CD14-positive monocyte (primary cell): ENCODE measurements around the gene NCAM1. TPM values are rescaled to one million over a fixed set of nuclear protein-coding genes. Genes with fewer than 3 reads are reported as not detected.

Source experiments
- DNase-seq, 3 donors: peaks; one replicate each; pipeline ENCODE4 v3.0.0-alpha.2; 2011 to 2022
- H2AFZ ChIP-seq: 2 replicates; pipeline ENCODE4 v1.6.0; 2012; ENCODE audit warnings: mild to moderate bottlenecking, low read depth, low read length, inconsistent platforms; ENCODE audit not compliant: insufficient read depth, poor library complexity, severe bottlenecking
- H3K27ac ChIP-seq, 2 donors: 1 replicate in 1 of 2; 2 replicates in 1 of 2; pipeline ENCODE4 v1.5.1; 2012 to 2013; ENCODE audit warnings: low read length in 2 of 2, control low read depth in 1 of 2, inconsistent platforms in 1 of 2, low read depth in 1 of 2, mild to moderate bottlenecking in 1 of 2
- H3K27me3 ChIP-seq, 2 donors: one replicate each; pipeline versions ENCODE4 v1.6.0 to v1.6.1; 2011 to 2013; ENCODE audit warnings: low read length in 2 of 2; ENCODE audit not compliant: control insufficient read depth in 2 of 2, insufficient read depth in 2 of 2
- H3K36me3 ChIP-seq, 2 donors: replicated peaks in 1 of 2; 1 replicate in 1 of 2; 2 replicates in 1 of 2; pipeline versions ENCODE4 v1.5.1 to v1.6.1; 2012 to 2013; ENCODE audit warnings: low read length in 2 of 2, control low read depth in 1 of 2, inconsistent platforms in 1 of 2, mild to moderate bottlenecking in 1 of 2; ENCODE audit not compliant: insufficient read depth in 2 of 2, control insufficient read depth in 1 of 2
- H3K4me1 ChIP-seq, 2 donors: 1 replicate in 1 of 2; 2 replicates in 1 of 2; pipeline versions ENCODE4 v1.5.1 to v1.6.1; 2012 to 2013; ENCODE audit warnings: low read length in 2 of 2, control low read depth in 1 of 2, inconsistent platforms in 1 of 2, mild to moderate bottlenecking in 1 of 2, moderate library complexity in 1 of 2; ENCODE audit not compliant: insufficient read depth in 2 of 2, control insufficient read depth in 1 of 2
- H3K4me2 ChIP-seq: replicated peaks from 2 replicates; pipeline ENCODE3; 2012; ENCODE audit warnings: low read length, moderate library complexity, mild to moderate bottlenecking; ENCODE audit not compliant: poor library complexity, severe bottlenecking; ENCODE audit errors: extremely low read depth
- H3K4me3 ChIP-seq, 3 experiments: fragments of 200-600 bp in 1 of 3; sonication (generic) in 1 of 3; replicated peaks in 1 of 3; 1 replicate in 2 of 3; 2 replicates in 1 of 3; pipeline ENCODE4 v1.5.1; 2011 to 2013; ENCODE audit warnings: low read length in 3 of 3, mild to moderate bottlenecking in 3 of 3, control low read depth in 2 of 3, low read depth in 2 of 3, inconsistent platforms in 1 of 3, moderate library complexity in 1 of 3
- H3K79me2 ChIP-seq: 2 replicates; pipeline ENCODE4 v1.6.0; 2012; ENCODE audit warnings: mild to moderate bottlenecking, control low read depth, inconsistent platforms, low read length, moderate library complexity; ENCODE audit not compliant: insufficient read depth
- H3K9ac ChIP-seq: 2 replicates; pipeline ENCODE4 v1.6.0; 2017; ENCODE audit warnings: low read length, mild to moderate bottlenecking; ENCODE audit not compliant: insufficient read depth, poor library complexity, severe bottlenecking
- H3K9me3 ChIP-seq, 2 donors: replicated peaks in 1 of 2; 1 replicate in 1 of 2; 2 replicates in 1 of 2; pipeline versions ENCODE4 v1.5.1 to v1.6.1; 2012 to 2013; ENCODE audit warnings: low read length in 2 of 2, control low read depth in 1 of 2; ENCODE audit not compliant: control insufficient read depth in 1 of 2, insufficient read depth in 1 of 2
- H4K20me1 ChIP-seq: 2 replicates; pipeline ENCODE4 v1.6.0; 2012; ENCODE audit warnings: mild to moderate bottlenecking, low read length, control low read depth, moderate library complexity; ENCODE audit not compliant: insufficient read depth
- H3K27ac Mint-ChIP-seq, 7 donors: one replicate each; pipeline ENCODE4 v1.8.0; 2020; ENCODE audit warnings: mild to moderate bottlenecking in 7 of 7, mixed read lengths in 7 of 7, moderate library complexity in 6 of 7, inconsistent platforms in 2 of 7
- H3K27me3 Mint-ChIP-seq, 3 donors: one replicate each; pipeline ENCODE4 v1.8.0; 2021 to 2022; ENCODE audit warnings: low read depth in 3 of 3, mild to moderate bottlenecking in 3 of 3, mixed read lengths in 3 of 3, moderate library complexity in 3 of 3, inconsistent platforms in 1 of 3
- H3K36me3 Mint-ChIP-seq, 2 donors: one replicate each; pipeline ENCODE4 v1.8.0; 2020; ENCODE audit warnings: mixed read lengths in 2 of 2, inconsistent platforms in 1 of 2, mild to moderate bottlenecking in 1 of 2
- H3K4me1 Mint-ChIP-seq: one replicate; pipeline ENCODE4 v1.8.0; 2020; ENCODE audit warnings: mild to moderate bottlenecking, mixed read lengths
- H3K4me3 Mint-ChIP-seq, 2 donors: one replicate each; pipeline ENCODE4 v1.8.0; 2020; ENCODE audit warnings: mild to moderate bottlenecking in 2 of 2, mixed read lengths in 2 of 2, moderate library complexity in 1 of 2
- H3K9me3 Mint-ChIP-seq, 7 donors: one replicate each; pipeline ENCODE4 v1.8.0; 2020 to 2022; ENCODE audit warnings: mixed read lengths in 7 of 7, mild to moderate bottlenecking in 6 of 7, moderate library complexity in 6 of 7, inconsistent platforms in 2 of 7
- CTCF ChIP-seq: fragments of 200-600 bp; IDR thresholded peaks from one replicate; pipeline ENCODE4 v1.8.0; 2022; ENCODE audit warnings: antibody characterized with exemption, mild to moderate bottlenecking
- WGBS: methylation state at CpG from one replicate; pipeline ENCODE4 v1.1.5; 2013; ENCODE audit warnings: missing lambda C conversion rate; ENCODE audit not compliant: insufficient coverage; 5-methylcytosine and 5-hydroxymethylcytosine counted together
- intact Hi-C, 2 donors: fragments of 100-400 bp; cut with micrococcal nuclease; formaldehyde crosslinking; loops; one replicate each; pipeline versions ENCODE4 v1.15.0 to v1.15.1; 2023
- polyA plus RNA-seq, 3 donors: library from polyadenylated mRNA; depleted of rRNA in 1 of 3; unstranded in 2 of 3; stranded (reverse) in 1 of 3; fragments of 300-500 nt in 2 of 3; fragments of >200 nt in 1 of 3; fragmentation: Illumina TruSeq in 2 of 3; gene quantifications; 1 replicate in 2 of 3; 2 replicates in 1 of 3; pipeline ENCODE4 v1.2.3, GENCODE V29; 2012 to 2021

NCAM1 gene
- polyA plus RNA-seq, 3 donors: 0.65 to 0.69 TPM; not detected in 1

DNA sequence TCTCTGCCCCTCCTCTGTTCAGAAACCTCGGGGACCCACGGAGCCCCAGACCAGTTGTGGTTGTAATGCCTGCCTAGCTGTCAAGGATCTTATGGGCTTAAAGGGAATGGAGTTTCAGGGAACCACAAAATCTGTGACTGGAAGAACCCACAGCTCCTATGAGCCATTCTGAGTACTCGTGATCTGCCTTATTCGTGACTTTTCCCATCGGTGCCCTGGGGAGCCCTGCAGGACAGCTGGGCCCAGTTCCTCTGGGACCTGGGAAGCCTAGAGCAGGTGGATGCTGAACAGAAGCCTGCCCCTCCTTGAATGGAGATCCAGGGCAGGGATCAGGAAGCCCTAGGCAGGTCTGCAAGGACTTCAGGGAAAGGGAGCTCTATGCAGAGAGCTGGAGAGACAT is 311.1 kb downstream of the NCAM1 start:
- H3K36me3 ChIP-seq: no peaks in the 10 kb centered on the region
- WGBS: 69% methylated on average over 5 of the region's 5 CpGs
- no peak overlapping the region for H3K27ac Mint-ChIP-seq

DNA sequence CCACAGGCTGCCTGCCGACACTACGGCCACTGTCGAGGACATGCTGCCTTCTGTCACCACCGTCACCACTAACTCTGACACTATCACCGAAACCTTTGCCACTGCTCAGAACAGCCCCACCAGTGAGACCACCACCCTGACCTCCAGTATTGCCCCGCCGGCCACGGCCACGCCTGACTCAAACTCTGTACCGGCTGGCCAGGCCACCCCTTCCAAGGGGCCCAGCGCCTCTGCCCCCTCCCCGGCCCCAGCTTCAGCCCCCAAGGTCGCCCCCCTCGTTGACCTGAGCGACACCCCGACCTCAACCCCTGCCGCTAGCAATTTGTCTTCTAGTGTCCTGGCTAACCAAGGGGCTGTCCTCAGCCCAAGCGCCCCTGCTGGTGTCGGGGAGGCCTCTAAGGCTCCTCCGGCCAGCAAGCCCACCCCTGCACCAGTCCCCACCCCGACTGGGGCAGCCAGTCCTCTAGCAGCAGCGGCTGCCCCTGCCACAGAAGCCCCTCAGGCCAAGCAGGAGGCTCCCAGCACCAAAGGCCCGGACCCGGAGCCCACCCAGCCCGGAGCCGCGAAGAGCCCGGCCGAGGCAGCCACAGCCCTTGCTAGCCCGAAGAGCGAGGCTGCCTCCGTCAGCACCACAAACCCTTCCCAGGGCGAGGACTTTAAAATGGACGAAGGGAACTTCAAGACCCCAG is 311.9 kb downstream of the NCAM1 start:
- Mint-ChIP-seq H3K27me3 (peaks cover 6 to 10% (median 9%) of the 10 kb centered on the region in 3 donors), H3K27ac (peak overlapping the region in 1 of 7 donors; percentile 15), H3K9me3 (no peaks in the 10 kb centered on the region), H3K4me1 (no peaks in the 10 kb centered on the region), H3K36me3 (no peaks in the 10 kb centered on the region), H3K4me3 (no peak overlapping the region)
- H3K27me3 ChIP-seq: no peaks in the 10 kb centered on the region
- 89% methylated on average over 31 of the region's 34 CpGs for WGBS
- no peak overlapping the region for H3K4me2 ChIP-seq
- no peak overlapping the region for H3K4me3 ChIP-seq
- H3K9ac ChIP-seq: no peak overlapping the region
- no peak overlapping the region for H2AFZ ChIP-seq
- DNase-seq: no peak
- H3K79me2 ChIP-seq: no peaks in the 10 kb centered on the region
- TF ChIP-seq CTCF: no peak
- H3K27ac ChIP-seq: no peak overlapping the region
- intact Hi-C loops: no loop called here
- H3K9me3 ChIP-seq: no peaks in the 10 kb centered on the region
- H3K4me1 ChIP-seq: no peaks in the 10 kb centered on the region
- H3K36me3 ChIP-seq: no peaks in the 10 kb centered on the region
- no peaks in the 10 kb centered on the region for H4K20me1 ChIP-seq

More for the DNA sequence above, 311.1 kb downstream of the NCAM1 start:
- Mint-ChIP-seq H3K4me3 (no peak overlapping the region), H3K27me3 (peaks cover 6 to 13% (median 12%) of the 10 kb centered on the region in 3 donors), H3K36me3 (no peaks in the 10 kb centered on the region), H3K9me3 (peaks cover 0 to 2% (median 0%) of the 10 kb centered on the region in 7 donors), H3K4me1 (no peaks in the 10 kb centered on the region)
- Histone ChIP-seq H3K79me2 (no peaks in the 10 kb centered on the region), H3K27me3 (no peaks in the 10 kb centered on the region), H3K4me2 (no peak overlapping the region), H3K4me3 (no peak overlapping the region), H3K4me1 (no peaks in the 10 kb centered on the region), H3K27ac (no peak overlapping the region), H4K20me1 (no peaks in the 10 kb centered on the region), H2AFZ (no peak overlapping the region), H3K9ac (no peak overlapping the region), H3K9me3 (no peaks in the 10 kb centered on the region)
- intact Hi-C loops: no loop called here
- no peak for TF ChIP-seq CTCF
- no peak for DNase-seq
